HL-60 (cell line): ENCODE data around the gene KCNK18.

Source experiments
- DNase-seq, 2 experiments: peaks; one replicate each; pipeline ENCODE4 v3.0.0-alpha.2; 2010 to 2020; ENCODE audit warnings: low read depth in 1 of 2, low spot score in 1 of 2
- H3K27ac ChIP-seq: fragments of 250-450 bp; sonication (Bioruptor Pico); replicated peaks from 2 replicates; pipeline ENCODE4 v1.5.1; 2020; ENCODE audit warnings: mild to moderate bottlenecking, moderate library complexity
- H3K27me3 ChIP-seq: fragments of 250-450 bp; sonication (Bioruptor Pico); 2 replicates; pipeline ENCODE4 v1.5.1; 2021; ENCODE audit warnings: mild to moderate bottlenecking, moderate library complexity; ENCODE audit not compliant: insufficient read depth, poor library complexity, severe bottlenecking
- H3K4me3 ChIP-seq: replicated peaks from 2 replicates; pipeline ENCODE4 v1.5.1; 2011; ENCODE audit warnings: mild to moderate bottlenecking, control low read depth, low read length; ENCODE audit not compliant: insufficient read depth
- GABPA ChIP-seq: IDR thresholded peaks from 2 replicates; pipeline ENCODE4 v1.6.1; 2012; ENCODE audit warnings: low read depth
- POLR2AphosphoS5 ChIP-seq: IDR thresholded peaks from 2 replicates; pipeline ENCODE4 v1.6.1; 2012; ENCODE audit warnings: low read depth
- SPI1 ChIP-seq: IDR thresholded peaks from 2 replicates; pipeline ENCODE4 v1.6.1; 2012; ENCODE audit warnings: low read depth, mild to moderate bottlenecking, borderline replicate concordance
- TF ChIP-seq, protein P1 (sequence below): IDR thresholded peaks from 2 replicates; pipeline ENCODE4 v1.6.1; 2012; ENCODE audit warnings: low read depth; ENCODE audit not compliant: insufficient replicate concordance
- TF ChIP-seq, protein P2 (sequence below): IDR thresholded peaks from one replicate; pipeline ENCODE4 v1.5.1; 2011; ENCODE audit warnings: low read length, control low read depth, inconsistent platforms; ENCODE audit not compliant: insufficient read depth

The KCNK18 gene

DNA sequence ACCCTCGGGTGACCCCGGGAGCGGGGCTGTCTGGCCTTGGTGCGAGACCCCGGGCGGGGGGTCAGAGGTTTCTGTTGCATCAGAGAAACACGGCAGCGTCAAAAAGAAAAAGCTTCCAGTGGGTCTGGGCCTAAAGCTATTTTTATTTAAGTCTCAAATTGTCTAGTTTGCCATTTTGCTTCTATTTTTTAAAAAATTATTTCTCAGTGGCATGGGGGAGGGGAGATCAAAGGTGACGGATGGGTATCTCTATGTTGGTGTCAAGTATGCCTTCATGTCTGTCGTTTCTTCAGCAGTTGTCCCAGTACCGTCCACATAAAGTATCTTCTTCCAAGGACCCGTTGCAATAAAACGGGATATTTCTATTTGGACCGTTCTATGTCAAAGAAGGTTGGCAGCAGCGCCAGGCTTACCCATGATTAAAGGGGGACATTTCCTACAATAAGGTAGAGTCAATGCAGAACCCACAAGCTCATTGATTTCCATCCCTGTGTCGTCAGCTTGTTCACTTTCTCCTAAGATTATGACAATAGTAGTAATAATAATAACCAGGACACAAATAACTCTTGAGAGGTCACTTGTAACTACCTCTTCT is 33.2 kb upstream of the KCNK18 start:
- Histone ChIP-seq H3K4me3 (no peak overlapping the region), H3K27ac (no peak overlapping the region), H3K27me3 (peaks cover 86% of the 10 kb centered on the region)
- no peak for TF ChIP-seq SPI1
- no peak for TF ChIP-seq GABPA
- TF ChIP-seq, protein P1, sequence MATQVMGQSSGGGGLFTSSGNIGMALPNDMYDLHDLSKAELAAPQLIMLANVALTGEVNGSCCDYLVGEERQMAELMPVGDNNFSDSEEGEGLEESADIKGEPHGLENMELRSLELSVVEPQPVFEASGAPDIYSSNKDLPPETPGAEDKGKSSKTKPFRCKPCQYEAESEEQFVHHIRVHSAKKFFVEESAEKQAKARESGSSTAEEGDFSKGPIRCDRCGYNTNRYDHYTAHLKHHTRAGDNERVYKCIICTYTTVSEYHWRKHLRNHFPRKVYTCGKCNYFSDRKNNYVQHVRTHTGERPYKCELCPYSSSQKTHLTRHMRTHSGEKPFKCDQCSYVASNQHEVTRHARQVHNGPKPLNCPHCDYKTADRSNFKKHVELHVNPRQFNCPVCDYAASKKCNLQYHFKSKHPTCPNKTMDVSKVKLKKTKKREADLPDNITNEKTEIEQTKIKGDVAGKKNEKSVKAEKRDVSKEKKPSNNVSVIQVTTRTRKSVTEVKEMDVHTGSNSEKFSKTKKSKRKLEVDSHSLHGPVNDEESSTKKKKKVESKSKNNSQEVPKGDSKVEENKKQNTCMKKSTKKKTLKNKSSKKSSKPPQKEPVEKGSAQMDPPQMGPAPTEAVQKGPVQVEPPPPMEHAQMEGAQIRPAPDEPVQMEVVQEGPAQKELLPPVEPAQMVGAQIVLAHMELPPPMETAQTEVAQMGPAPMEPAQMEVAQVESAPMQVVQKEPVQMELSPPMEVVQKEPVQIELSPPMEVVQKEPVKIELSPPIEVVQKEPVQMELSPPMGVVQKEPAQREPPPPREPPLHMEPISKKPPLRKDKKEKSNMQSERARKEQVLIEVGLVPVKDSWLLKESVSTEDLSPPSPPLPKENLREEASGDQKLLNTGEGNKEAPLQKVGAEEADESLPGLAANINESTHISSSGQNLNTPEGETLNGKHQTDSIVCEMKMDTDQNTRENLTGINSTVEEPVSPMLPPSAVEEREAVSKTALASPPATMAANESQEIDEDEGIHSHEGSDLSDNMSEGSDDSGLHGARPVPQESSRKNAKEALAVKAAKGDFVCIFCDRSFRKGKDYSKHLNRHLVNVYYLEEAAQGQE = no peak
- TF ChIP-seq POLR2AphosphoS5 = no peak
- TF ChIP-seq, protein P2, sequence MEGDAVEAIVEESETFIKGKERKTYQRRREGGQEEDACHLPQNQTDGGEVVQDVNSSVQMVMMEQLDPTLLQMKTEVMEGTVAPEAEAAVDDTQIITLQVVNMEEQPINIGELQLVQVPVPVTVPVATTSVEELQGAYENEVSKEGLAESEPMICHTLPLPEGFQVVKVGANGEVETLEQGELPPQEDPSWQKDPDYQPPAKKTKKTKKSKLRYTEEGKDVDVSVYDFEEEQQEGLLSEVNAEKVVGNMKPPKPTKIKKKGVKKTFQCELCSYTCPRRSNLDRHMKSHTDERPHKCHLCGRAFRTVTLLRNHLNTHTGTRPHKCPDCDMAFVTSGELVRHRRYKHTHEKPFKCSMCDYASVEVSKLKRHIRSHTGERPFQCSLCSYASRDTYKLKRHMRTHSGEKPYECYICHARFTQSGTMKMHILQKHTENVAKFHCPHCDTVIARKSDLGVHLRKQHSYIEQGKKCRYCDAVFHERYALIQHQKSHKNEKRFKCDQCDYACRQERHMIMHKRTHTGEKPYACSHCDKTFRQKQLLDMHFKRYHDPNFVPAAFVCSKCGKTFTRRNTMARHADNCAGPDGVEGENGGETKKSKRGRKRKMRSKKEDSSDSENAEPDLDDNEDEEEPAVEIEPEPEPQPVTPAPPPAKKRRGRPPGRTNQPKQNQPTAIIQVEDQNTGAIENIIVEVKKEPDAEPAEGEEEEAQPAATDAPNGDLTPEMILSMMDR = no peak
- DNase-seq = no peak

DNA sequence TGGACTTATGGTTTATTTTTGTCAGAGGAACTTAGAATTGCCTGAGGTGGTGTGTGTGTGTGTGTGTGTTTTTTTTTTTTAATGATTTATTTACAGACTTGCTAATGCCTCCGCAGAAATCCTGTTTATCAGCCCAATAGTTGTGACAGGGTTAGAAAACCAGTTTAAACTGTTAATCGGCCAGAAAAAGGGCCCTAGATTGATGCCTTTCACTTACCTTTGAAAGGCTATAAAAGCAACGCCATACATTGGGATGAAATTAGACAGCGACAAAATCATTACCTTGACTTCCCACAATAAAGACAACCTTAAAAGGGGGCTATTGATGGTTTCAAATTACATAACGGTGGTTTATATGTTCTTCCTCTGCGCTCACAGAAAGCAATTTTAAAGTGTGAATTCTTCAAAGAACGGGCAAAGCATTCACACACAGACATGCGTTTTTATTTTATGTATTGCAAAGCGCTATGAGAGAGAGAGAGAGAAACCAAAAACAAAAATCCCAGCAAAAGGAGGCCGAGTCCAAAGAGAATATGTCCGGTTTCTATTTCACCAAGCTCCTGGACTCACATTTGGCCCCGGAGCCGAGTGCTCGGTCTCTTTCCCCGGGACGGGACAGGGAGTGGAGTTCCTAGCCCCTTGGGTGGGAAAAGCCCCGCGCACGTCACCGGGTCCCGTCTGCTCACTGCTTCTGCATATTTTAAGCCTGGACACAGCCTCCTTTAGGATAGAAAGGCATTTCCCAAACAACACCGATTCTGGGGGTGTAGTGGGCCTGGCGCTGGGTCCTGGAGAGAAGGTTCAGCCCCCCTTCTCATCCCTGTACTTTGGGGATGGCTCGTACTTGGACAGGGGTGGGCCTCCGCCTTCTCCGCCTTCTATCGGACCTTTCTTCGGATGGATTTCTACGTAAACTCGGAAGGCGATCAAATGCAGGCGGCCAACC is 32.4 kb upstream of the KCNK18 start:
- DNase-seq = no peak
- peaks cover 84% of the 10 kb centered on the region for H3K27me3 ChIP-seq
- TF ChIP-seq POLR2AphosphoS5 = no peak
- TF ChIP-seq GABPA = no peak
- TF ChIP-seq, protein P2 = no peak
- TF ChIP-seq SPI1 = no peak
- TF ChIP-seq, protein P1 = no peak
- no peak overlapping the region for H3K27ac ChIP-seq
- no peak overlapping the region for H3K4me3 ChIP-seq

DNA sequence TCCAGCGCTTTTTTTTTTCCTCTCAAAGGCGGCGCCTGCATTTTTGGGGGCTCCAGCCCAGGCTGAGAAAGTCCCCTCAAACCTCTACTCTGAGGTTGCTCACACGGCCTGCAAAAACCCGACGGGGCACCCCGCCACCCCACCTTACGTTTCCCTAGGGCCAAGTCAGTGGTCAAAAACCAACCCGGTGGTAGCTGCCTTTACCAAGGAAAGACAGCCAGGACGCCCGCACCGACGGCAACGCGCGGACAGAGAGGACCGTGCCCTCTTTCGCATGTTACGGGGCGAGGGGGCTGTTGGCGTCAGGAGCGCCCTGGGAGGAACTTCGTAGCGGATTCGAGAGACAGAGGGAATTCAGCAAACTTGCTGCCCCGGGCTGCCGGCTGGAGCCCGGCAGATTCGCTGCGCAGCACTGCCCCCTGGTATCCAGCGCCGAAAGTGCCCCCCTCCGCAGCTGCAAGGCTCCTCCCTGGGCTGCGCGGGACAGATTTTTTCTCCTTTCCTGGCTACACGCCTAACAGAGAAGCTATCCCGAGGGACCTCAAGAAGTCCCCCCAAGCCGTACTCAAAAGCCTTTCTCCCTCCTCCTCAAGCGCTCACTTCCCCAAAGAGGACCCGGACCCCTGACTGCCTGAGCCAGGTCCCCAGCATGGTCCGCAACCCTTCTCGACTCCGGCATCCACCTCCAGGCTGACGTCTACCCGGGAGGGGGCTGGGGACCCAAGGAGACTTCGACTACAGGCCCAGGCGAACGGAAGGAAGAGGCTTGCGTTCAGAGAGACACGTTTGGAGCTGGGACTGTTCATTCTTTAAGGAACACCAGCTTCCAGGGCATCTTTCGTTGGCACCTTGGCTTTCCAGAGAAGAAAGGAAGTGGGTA is 31.5 kb upstream of the KCNK18 start:
- Histone ChIP-seq H3K27me3 (peaks cover 82% of the 10 kb centered on the region), H3K4me3 (no peak overlapping the region), H3K27ac (no peak overlapping the region)
- peak in 1 of 2 experiments; percentile 9 for DNase-seq
- TF ChIP-seq SPI1 = no peak
- TF ChIP-seq GABPA = no peak
- TF ChIP-seq, protein P2 = peak; percentile 15
- TF ChIP-seq, protein P1 = no peak
- TF ChIP-seq POLR2AphosphoS5 = no peak
